Epithelial cell of esophagus (primary cell): Measurements from ENCODE around the gene DCST2.

Experiments used
- DNase-seq: peaks from one replicate; pipeline ENCODE4 v3.0.0; 2010; ENCODE audit warnings: low read depth
- H3K4me3 ChIP-seq: 2 replicates; pipeline ENCODE4 v1.5.1; 2011; ENCODE audit warnings: mild to moderate bottlenecking, low read length, control low read depth
- CTCF ChIP-seq: IDR thresholded peaks from 2 replicates; pipeline ENCODE4 v1.5.1; 2011; ENCODE audit warnings: low read depth, mild to moderate bottlenecking, low read length, control low read depth, inconsistent platforms; ENCODE audit not compliant: insufficient read depth; ENCODE audit errors: missing control alignments

Gene DCST2

GRCh38 chr1:155018617-155019348 is 14.8 kb downstream of the DCST2 start:
- H3K4me3 ChIP-seq, result no peak overlapping the region
- TF ChIP-seq CTCF, result no peak
- DNase-seq, result no peak

- no peak for DNase-seq
- no peak for TF ChIP-seq CTCF
- peak overlapping the region; percentile 11 for H3K4me3 ChIP-seq
These were observed 15.7 kb downstream of the DCST2 start for GRCh38 chr1:155017946-155018316.

- peak; percentile 81 for TF ChIP-seq CTCF
- DNase-seq, result peak; percentile 99
- peak overlapping the region; percentile 11 for H3K4me3 ChIP-seq
These were observed 16.3 kb downstream of the DCST2 start for GRCh38 chr1:155017041-155017945.

- no peak overlapping the region for H3K4me3 ChIP-seq
- no peak for DNase-seq
- no peak for TF ChIP-seq CTCF
These were observed 17.2 kb downstream of the DCST2 start for GRCh38 chr1:155016231-155016831.

GRCh38 chr1:155015527-155016230 is 17.9 kb downstream of the DCST2 start:
- TF ChIP-seq CTCF, result no peak
- H3K4me3 ChIP-seq, result no peak overlapping the region
- no peak for DNase-seq

GRCh38 chr1:155014709-155015508 is 18.7 kb downstream of the DCST2 start:
- no peak for DNase-seq

More at GRCh38 chr1:155014709-155015508, 18.7 kb downstream of the DCST2 start:
- H3K4me3 ChIP-seq, result no peak overlapping the region
- no peak for TF ChIP-seq CTCF
